ENCODE measurements around the gene TTC32.

Gene TTC32

DNA sequence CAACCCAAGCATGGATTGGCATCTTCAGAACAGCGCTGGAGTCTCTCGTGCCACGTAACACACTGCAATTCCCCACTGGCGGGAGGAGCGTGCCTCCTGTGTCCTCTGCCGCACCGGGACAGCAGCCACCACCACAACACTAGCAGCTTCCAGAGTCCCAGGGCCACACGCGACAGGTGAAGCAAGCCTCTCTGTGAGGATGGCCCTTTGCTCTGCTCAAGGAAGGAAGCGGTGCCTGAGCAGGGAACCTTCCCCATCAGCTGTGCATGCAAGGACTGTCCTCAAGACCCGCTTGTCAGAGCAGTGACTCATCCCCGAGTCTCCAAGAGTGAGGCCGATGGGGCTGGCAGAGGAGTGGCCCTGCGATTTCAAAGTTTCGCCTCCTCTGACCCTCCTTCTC is 44.0 kb downstream of the TTC32 start:
- H3K4me1 ChIP-seq (ENCODE audit: control insufficient read depth, low read depth, low read length), result no peaks in the 10 kb centered on the region
- no peaks in the 10 kb centered on the region for H3K36me3 ChIP-seq (ENCODE audit: control insufficient read depth, low read depth, low read length)
- H3K4me3 ChIP-seq (ENCODE audit: low read length), result no peak overlapping the region
- no peaks in the 10 kb centered on the region for H3K9me3 ChIP-seq (ENCODE audit: control insufficient read depth, low read depth, low read length)
- no peak overlapping the region for H3K9ac ChIP-seq (ENCODE audit: low read length)
- no peak overlapping the region for H3K27ac ChIP-seq (ENCODE audit: low read length)
- H3K27me3 ChIP-seq (ENCODE audit: control insufficient read depth, insufficient read depth, low read length), result no peaks in the 10 kb centered on the region

- Histone ChIP-seq H3K27ac (ENCODE audit: low read length) (no peak overlapping the region), H3K27me3 (ENCODE audit: control insufficient read depth, insufficient read depth, low read length) (no peaks in the 10 kb centered on the region), H3K36me3 (ENCODE audit: control insufficient read depth, low read depth, low read length) (no peaks in the 10 kb centered on the region), H3K9me3 (ENCODE audit: control insufficient read depth, low read depth, low read length) (no peaks in the 10 kb centered on the region), H3K4me1 (ENCODE audit: control insufficient read depth, low read depth, low read length) (no peaks in the 10 kb centered on the region), H3K4me3 (ENCODE audit: low read length) (no peak overlapping the region), H3K9ac (ENCODE audit: low read length) (no peak overlapping the region)
Measured at GRCh38 chr2:19857100-19857499, 44.7 kb downstream of the TTC32 start.

DNA sequence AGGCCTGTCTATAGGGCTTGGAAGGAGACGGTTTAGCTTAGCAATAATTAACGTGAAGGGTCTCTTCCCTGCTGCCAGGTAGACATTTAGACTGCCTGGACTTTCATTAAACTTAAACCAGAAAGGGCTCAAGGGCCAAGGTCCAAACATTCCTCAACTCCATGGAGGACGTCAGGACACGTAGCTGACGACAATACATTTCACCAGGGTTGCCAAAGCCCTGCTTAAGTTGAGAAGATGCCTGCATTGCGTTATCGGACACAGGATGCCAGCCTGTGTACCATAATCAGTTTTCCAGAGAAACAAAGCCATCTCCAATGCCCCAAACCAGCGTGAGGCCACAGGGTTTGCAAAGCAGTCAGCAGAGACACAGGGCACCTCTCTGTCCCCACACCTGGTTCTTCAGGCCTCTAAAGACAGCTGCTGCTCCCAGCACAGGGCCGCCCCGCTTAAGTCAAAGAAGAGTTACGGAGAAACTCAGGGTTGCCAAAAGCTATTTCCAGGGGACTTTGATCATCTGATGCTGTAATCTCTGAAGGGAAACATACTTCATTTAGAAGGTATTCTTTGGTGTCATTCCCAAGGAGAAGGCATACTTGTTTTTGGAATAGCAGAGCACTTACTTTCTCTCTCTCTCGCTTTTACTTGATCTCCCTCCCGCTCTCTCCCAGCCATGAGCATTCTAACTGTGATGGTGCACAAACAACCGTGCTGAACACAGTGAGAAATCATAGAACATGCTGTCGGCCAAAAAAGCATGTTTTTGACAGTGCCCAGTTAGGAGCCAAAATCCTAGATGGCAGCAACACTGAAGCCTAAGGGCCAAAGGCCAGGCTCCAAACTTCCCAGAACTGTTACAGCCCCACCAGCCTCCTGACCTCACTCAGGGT is 46.0 kb downstream of the TTC32 start:
- no peaks in the 10 kb centered on the region for H3K9me3 ChIP-seq (ENCODE audit: control insufficient read depth, low read depth, low read length)
- no peaks in the 10 kb centered on the region for H3K27me3 ChIP-seq (ENCODE audit: control insufficient read depth, insufficient read depth, low read length)
- no peak overlapping the region for H3K9ac ChIP-seq (ENCODE audit: low read length)
- no peaks in the 10 kb centered on the region for H3K4me1 ChIP-seq (ENCODE audit: control insufficient read depth, low read depth, low read length)
- no peak overlapping the region for H3K4me3 ChIP-seq (ENCODE audit: low read length)
- no peak overlapping the region for H3K27ac ChIP-seq (ENCODE audit: low read length)
- H3K36me3 ChIP-seq (ENCODE audit: control insufficient read depth, low read depth, low read length), result no peaks in the 10 kb centered on the region

GRCh38 chr2:19854596-19855541 is 46.9 kb downstream of the TTC32 start:
- H3K36me3 ChIP-seq (ENCODE audit: control insufficient read depth, low read depth, low read length), result no peaks in the 10 kb centered on the region
- no peaks in the 10 kb centered on the region for H3K27me3 ChIP-seq (ENCODE audit: control insufficient read depth, insufficient read depth, low read length)
- no peak overlapping the region for H3K9ac ChIP-seq (ENCODE audit: low read length)
- H3K4me1 ChIP-seq (ENCODE audit: control insufficient read depth, low read depth, low read length), result no peaks in the 10 kb centered on the region
- no peak overlapping the region for H3K4me3 ChIP-seq (ENCODE audit: low read length)
- no peaks in the 10 kb centered on the region for H3K9me3 ChIP-seq (ENCODE audit: control insufficient read depth, low read depth, low read length)
- H3K27ac ChIP-seq (ENCODE audit: low read length), result no peak overlapping the region

DNA sequence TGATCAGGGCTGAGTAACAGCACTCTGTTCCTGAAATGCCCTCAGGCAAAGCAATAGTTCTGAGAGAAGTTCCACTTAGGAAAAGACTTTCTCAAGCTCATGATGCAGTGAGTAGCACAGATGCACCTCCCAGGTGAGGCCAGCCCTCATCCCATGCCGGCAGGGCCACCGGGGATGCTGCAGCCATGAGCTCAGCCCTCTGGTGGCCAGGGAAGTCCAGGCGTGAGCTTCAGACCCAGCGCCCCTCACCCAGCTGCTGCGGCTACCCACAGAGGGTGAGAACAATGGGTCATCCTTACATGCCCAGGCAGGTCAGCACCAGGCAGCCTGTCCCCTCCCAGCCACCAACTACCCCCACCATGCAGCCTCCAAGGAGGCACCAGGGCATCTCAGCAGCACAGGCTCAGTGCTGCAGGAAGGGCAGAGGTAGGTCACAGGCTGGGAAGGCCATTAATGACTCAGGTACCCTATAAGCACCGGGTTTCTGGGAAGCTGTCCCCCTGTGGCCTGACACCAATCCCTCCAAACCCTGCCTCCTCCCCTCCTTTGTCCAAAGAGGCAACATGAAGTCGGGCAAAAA is 50.6 kb downstream of the TTC32 start:
- H3K4me3 ChIP-seq (ENCODE audit: low read length), result no peak overlapping the region

GRCh38 chr2:19850056-19851050 is 51.4 kb downstream of the TTC32 start:
- Histone ChIP-seq H3K27me3 (ENCODE audit: control insufficient read depth, insufficient read depth, low read length) (no peaks in the 10 kb centered on the region), H3K9me3 (ENCODE audit: control insufficient read depth, low read depth, low read length) (no peaks in the 10 kb centered on the region), H3K27ac (ENCODE audit: low read length) (no peak overlapping the region), H3K4me1 (ENCODE audit: control insufficient read depth, low read depth, low read length) (no peaks in the 10 kb centered on the region), H3K4me3 (ENCODE audit: low read length) (no peak overlapping the region), H3K9ac (ENCODE audit: low read length) (no peak overlapping the region), H3K36me3 (ENCODE audit: control insufficient read depth, low read depth, low read length) (no peaks in the 10 kb centered on the region)

More for the DNA sequence above, 50.6 kb downstream of the TTC32 start:
- Histone ChIP-seq H3K27me3 (ENCODE audit: control insufficient read depth, insufficient read depth, low read length) (no peaks in the 10 kb centered on the region), H3K27ac (ENCODE audit: low read length) (no peak overlapping the region), H3K9ac (ENCODE audit: low read length) (no peak overlapping the region), H3K36me3 (ENCODE audit: control insufficient read depth, low read depth, low read length) (no peaks in the 10 kb centered on the region), H3K4me1 (ENCODE audit: control insufficient read depth, low read depth, low read length) (no peaks in the 10 kb centered on the region), H3K9me3 (ENCODE audit: control insufficient read depth, low read depth, low read length) (no peaks in the 10 kb centered on the region)

GRCh38 chr2:19848952-19849351 is 52.8 kb downstream of the TTC32 start:
- Histone ChIP-seq H3K36me3 (ENCODE audit: control insufficient read depth, low read depth, low read length) (no peaks in the 10 kb centered on the region), H3K27ac (ENCODE audit: low read length) (no peak overlapping the region), H3K9me3 (ENCODE audit: control insufficient read depth, low read depth, low read length) (no peaks in the 10 kb centered on the region), H3K4me1 (ENCODE audit: control insufficient read depth, low read depth, low read length) (no peaks in the 10 kb centered on the region), H3K9ac (ENCODE audit: low read length) (no peak overlapping the region), H3K4me3 (ENCODE audit: low read length) (no peak overlapping the region), H3K27me3 (ENCODE audit: control insufficient read depth, insufficient read depth, low read length) (no peaks in the 10 kb centered on the region)

DNA sequence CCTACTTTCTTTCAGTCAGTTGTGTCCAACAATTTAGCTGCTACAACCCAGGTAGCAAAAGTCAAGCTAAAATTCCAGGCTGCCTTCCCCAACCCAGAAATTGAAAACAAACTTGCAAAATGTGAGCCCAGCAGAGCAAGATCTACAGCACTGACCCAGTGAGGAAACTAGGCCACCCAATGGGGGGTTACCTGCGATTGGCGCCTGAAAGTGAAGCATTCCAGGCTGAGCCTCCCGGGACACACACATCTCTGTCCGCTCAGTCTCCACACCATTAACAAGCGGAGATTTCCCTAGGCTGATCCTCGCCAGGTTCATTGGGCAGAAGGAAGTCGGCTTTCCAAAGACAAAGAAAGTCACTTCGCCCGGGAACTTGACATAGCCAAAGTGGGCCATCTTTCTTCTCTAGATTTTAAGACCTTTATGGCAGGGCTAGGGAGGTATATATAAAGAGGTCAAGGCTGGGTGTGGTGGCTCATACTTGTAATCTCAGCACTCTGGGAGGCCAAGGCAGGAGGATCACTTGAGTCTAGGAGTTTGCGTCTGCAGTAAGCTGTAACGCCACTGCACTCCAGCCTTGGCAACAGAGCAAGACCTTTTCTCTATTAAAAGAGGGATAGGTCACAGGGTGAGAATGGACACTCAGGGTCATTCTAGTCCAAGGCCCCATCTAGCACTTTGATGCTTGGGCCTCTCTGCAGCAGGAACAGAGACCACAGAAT is 53.6 kb downstream of the TTC32 start:
- Histone ChIP-seq H3K4me3 (ENCODE audit: low read length) (no peak overlapping the region), H3K9me3 (ENCODE audit: control insufficient read depth, low read depth, low read length) (no peaks in the 10 kb centered on the region), H3K27ac (ENCODE audit: low read length) (no peak overlapping the region), H3K4me1 (ENCODE audit: control insufficient read depth, low read depth, low read length) (no peaks in the 10 kb centered on the region), H3K36me3 (ENCODE audit: control insufficient read depth, low read depth, low read length) (no peaks in the 10 kb centered on the region), H3K9ac (ENCODE audit: low read length) (no peak overlapping the region), H3K27me3 (ENCODE audit: control insufficient read depth, insufficient read depth, low read length) (no peaks in the 10 kb centered on the region)

GRCh38 chr2:19847486-19847885 is 54.3 kb downstream of the TTC32 start:
- Histone ChIP-seq H3K9ac (ENCODE audit: low read length) (no peak overlapping the region), H3K9me3 (ENCODE audit: control insufficient read depth, low read depth, low read length) (no peaks in the 10 kb centered on the region), H3K27me3 (ENCODE audit: control insufficient read depth, insufficient read depth, low read length) (no peaks in the 10 kb centered on the region), H3K4me1 (ENCODE audit: control insufficient read depth, low read depth, low read length) (no peaks in the 10 kb centered on the region), H3K36me3 (ENCODE audit: control insufficient read depth, low read depth, low read length) (no peaks in the 10 kb centered on the region), H3K4me3 (ENCODE audit: low read length) (no peak overlapping the region), H3K27ac (ENCODE audit: low read length) (no peak overlapping the region)
